Fibroblast of the aortic adventitia (primary cell): ENCODE measurements around the gene DOCK10. TPM values are rescaled to one million over a fixed set of nuclear protein-coding genes. Genes with fewer than 3 reads are reported as not detected.

Source experiments
- DNase-seq: peaks from one replicate; pipeline ENCODE4 v3.0.0-alpha.2; 2010; ENCODE audit warnings: low read depth
- H3K4me3 ChIP-seq: 2 replicates; pipeline ENCODE4 v1.5.1; 2011; ENCODE audit warnings: low read depth, mild to moderate bottlenecking, control low read depth, low read length, moderate library complexity
- total RNA-seq: library from RNA; depleted of rRNA; stranded (reverse); fragments of >200 nt; gene quantifications from 2 replicates; pipeline ENCODE4 v1.2.3, GENCODE V29; 2012; ENCODE audit warnings: low replicate concordance
- TF ChIP-seq, protein P1 (sequence below): IDR thresholded peaks from 2 replicates; pipeline ENCODE4 v1.5.1; 2011; ENCODE audit warnings: mild to moderate bottlenecking, low read length, control low read depth, inconsistent platforms; ENCODE audit not compliant: insufficient read depth

DOCK10 gene
- total RNA-seq, 1 donor: 66.2 TPM

DNA sequence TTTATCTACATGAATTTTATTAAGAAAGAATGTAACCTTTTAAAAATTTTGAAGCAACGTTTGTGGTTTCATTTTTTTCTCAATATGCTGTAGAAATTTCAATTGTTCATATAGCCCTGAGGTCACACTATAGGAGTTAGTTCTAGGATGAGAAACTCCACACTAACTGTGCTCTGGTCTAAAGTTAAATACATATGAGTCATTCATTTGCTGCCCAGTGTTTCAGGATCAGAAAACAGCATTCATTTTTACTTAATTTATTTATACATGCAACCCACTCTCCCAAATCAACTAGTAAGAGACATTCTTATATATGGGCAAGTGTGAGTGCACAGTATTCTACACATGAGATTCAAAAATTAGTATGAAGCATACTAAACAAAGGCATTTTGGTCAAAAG lies 137.9 kb downstream of the DOCK10 start:
- TF ChIP-seq, protein P1, sequence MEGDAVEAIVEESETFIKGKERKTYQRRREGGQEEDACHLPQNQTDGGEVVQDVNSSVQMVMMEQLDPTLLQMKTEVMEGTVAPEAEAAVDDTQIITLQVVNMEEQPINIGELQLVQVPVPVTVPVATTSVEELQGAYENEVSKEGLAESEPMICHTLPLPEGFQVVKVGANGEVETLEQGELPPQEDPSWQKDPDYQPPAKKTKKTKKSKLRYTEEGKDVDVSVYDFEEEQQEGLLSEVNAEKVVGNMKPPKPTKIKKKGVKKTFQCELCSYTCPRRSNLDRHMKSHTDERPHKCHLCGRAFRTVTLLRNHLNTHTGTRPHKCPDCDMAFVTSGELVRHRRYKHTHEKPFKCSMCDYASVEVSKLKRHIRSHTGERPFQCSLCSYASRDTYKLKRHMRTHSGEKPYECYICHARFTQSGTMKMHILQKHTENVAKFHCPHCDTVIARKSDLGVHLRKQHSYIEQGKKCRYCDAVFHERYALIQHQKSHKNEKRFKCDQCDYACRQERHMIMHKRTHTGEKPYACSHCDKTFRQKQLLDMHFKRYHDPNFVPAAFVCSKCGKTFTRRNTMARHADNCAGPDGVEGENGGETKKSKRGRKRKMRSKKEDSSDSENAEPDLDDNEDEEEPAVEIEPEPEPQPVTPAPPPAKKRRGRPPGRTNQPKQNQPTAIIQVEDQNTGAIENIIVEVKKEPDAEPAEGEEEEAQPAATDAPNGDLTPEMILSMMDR: no peak
- H3K4me3 ChIP-seq: no peak overlapping the region
- DNase-seq: no peak

DNA sequence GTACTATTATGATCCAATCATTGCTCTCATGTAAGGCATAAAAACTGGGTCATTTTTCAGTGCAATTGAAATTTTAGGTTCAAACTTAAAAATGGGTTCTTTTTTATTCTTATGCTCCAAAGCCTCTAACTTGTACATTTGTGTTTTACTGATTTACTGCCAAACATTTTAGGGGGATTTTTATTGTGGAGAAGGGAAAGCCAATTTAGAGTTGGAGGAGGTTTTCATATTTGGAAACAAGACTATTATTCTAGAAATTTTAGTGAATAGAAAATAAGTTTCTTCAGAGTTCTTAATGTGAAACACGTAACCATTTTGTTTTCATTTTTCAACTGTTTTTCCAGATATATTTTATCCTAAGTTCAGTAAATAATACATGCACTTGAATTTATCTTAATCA lies 138.6 kb downstream of the DOCK10 start:
- TF ChIP-seq, protein P1: no peak
- DNase-seq: no peak
- no peak overlapping the region for H3K4me3 ChIP-seq

DNA sequence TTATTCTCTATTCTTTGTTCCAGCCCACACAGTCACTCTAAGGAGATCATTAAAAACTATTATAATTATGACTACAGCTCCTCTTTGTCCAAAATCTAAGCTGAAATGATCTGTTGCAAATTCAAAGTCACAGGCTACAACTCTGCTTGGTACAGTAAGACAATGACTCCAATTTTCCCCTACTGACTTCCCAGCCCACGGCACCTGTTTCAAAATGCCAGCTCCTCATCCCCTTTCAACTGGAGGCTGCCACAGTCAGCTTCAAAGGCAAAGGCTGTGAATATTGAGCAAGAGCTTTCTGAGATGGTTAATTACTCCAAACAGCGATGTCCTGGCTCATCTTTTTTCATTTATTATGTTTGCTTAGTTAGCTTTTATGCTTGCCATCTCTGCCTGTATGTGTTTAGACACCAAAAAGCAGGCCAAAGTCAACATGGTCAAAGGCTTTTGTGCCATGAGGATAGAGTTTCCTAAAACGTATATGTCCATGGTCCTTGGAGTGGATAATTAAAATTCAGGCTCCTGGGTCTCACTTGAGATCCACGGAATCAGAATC lies 141.1 kb downstream of the DOCK10 start:
- H3K4me3 ChIP-seq: no peak overlapping the region
- DNase-seq: no peak
- TF ChIP-seq, protein P1: no peak

DNA sequence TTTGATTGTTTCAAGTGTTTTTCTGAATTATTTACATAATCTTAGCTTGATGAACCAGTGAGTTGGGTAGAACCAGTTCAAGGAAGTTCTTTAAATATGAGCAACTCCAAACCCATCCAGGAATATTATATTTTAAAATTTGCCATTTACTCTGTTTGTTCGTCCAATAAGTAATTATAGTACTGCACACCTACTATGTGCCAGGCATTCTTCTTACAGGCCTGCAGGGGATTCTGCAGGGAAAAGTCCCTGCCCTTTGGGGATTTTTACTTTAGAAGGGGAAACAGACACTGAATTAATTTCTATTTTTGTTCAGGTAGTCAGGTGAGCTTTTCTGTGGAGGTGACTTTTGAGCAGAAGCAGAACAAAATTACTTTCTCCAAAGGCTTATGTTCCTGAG lies 146.9 kb downstream of the DOCK10 start:
- DNase-seq: no peak
- TF ChIP-seq, protein P1: no peak
- H3K4me3 ChIP-seq: no peak overlapping the region

DNA sequence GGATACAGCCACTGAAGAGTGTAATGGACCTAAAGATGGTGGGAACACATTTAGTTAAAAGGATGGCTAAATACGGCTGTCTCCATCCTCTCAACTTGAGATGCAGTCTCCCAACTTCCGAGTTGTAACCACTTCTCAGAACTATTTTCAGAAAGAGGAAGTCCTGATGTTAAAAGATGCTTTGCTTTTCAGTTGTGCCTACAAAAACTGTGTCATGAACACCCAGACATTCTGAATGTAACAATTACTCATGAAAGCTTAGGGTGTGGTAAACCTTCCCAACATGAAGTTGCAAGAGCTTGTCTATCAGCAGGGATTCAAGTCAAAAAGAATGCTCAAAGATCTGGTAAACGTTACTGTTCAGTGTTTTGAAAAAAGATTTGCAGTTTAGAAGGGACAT lies 147.9 kb downstream of the DOCK10 start:
- H3K4me3 ChIP-seq: no peak overlapping the region
- TF ChIP-seq, protein P1: no peak
- no peak for DNase-seq

DNA sequence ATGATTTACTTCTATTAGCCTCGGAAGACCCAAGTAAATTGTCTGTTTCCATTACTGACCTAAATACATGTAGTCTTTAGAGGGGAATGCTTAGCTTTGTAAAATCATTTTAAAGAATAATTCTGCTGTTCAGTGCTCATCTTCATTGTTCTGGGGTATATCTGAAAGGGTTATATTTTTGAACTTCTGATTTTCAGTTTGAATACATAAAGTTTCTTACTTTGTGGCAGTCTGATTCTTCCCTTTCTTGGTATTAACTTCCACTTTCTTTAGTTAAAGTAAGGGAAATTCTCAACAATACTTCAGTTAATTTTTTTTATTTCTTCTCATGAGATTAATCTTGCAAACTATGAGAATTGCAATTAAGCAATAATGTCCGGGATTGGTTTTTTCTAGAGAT lies 148.4 kb downstream of the DOCK10 start:
- DNase-seq: no peak
- TF ChIP-seq, protein P1: no peak
- H3K4me3 ChIP-seq: no peak overlapping the region

DNA sequence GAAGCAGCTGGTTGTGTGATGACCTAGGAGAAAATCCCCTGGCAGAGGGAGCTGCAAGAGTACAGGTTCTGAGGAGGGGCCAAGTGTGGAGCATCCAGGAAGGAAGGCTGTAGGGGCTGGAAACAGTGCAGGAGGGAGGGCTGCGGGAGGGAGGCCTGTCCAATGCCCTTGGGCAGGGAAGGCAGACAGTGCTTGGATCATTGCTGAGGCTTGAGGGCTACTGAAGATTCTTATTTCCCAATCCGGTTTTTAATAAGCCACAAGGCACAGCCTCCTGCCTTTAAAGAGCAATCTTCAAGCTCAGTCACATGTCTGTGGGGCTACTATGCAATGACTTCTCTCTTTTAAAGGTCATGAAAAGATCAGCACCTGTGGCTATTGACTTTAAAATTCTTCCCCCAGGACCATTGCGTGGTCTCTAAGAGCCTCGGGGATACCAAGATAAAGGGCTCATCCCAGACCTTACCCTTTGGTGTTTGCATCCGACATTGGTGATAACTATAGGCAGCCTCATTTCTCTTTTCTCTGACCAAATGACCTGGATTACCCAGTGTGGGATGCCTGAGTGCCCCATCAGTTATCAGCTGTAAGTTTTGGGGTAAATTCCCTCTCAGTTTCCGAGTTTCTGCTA lies 149.6 kb downstream of the DOCK10 start:
- no peak overlapping the region for H3K4me3 ChIP-seq
- TF ChIP-seq, protein P1: no peak
- DNase-seq: no peak
